GM15510 (cell line): ENCODE data around the gene SUMF1.

Experiments
- POLR2A ChIP-seq: IDR thresholded peaks from 3 replicates; pipeline ENCODE4 v1.6.1; 2011; ENCODE audit warnings: borderline replicate concordance; ENCODE audit not compliant: insufficient read length; ENCODE audit errors: extremely low read depth

SUMF1 gene

DNA sequence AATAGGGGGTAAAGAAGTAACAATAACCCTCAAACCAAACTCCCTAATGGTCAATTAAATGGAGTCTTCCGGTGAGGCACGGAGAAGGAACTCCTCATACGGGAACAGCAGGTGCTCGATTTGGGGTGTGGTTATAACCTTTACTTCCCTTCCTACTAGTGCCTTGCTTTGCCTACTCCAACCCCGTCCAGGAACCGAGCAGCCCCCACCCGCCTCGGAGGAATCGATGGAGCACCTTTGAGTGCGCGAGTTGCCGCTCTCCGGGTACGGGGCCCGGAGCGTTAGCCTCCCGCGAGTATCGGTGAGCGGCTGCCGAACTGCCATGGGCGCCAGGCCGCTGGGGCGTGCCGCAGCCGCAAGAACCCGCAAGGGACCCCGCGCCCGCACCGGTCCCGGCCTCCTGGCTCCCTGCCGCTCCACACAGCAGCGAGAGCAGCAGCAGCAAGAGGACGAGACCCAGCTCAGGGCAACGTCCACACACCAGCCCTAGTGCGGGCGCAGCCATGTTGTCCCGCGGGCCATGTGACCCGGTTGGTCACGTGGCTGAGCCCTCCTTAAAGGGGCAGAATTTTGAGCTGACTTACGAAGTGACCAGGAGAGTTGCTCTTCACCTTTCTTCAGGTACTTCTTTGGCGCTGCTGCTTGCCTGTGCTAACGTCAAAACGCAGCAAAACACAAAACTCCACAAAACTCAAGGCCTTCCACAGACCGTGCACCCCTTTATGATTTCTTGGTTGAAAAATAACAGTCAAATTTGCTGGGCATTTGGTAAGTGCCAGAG, at the start of gene SUMF1:
Gene SUMF1, minus strand, starts transcription at position 529 of the 781 bp plus-strand sequence. Its CDS starts 24 bp downstream, at position 505.
- peak; percentile 81 for TF ChIP-seq POLR2A

GRCh38 chr3:4515916-4516579, 49.0 kb upstream of the SUMF1 start:
- TF ChIP-seq POLR2A: no peak

DNA sequence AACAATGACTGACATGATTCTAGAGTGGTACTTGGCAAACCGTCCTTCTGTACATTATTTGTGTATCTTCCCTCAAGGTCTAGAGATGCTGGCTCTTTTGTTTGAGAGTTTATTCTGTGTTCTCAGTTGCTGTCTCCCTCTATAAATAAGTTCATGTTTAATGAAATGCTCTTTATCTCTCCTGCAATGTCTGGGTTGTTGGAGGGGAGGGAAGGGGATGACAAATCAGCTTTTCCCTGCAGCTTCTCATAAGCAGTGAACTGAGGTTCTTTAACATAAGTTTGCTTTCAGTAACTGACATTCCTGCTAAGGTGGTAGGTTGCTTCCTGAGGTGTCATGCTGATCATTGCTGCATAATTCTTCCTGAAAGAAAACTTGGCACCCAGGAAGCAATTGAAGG, 47.8 kb upstream of the SUMF1 start:
- TF ChIP-seq POLR2A: no peak

DNA sequence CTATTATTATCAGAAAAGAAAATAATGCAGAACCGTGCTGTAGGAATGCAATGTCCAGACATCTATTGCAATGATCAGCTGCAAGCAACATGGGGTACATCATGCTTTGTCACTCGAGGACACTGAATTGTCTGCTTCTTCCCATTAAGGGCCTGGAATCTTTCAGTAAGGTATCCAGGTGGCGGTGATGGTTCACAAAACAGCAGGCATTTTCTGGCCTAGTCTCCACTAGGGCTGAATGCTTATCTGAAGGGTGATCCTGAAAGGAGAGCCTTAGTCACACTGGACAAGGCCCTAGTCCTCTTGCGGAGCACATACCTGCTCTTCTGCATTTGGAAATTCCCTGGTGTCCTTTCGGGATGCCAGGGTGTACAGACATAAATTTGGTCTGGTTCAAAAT, 47.3 kb upstream of the SUMF1 start:
- no peak for TF ChIP-seq POLR2A

DNA sequence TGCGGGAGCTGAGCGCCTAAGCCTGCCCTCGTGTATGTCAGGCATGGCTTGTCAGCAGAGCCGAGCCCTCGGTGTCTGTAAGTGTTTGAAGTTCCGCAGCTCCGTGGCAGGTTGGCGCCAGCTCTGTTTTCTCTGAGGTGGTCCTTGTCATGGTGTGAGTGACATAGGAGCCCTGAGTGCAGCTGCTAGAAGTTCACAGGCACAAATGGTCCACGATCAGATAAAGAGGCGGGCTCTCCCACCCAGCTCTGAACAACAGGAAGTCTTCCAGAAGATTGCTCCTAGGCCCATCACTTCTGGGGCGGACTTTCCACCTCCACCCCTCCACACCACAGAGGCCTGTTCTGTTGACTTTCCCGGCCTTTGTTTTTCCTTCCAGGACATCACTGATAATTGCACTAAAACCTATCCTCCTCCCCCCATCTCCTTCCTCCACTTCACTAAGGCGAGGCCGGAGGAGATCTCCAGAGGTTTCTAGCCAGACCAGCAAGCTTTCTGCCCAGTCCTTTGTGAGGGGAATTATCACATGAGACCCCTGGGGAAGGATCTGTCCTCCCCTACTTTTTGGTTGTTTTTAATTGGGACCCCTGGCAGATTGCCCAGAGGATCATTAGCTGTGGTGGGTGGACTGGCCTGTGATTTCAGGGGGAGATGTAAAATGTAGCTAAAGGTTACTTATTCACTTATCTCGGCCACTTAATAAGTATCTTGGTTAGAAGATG, 46.0 kb upstream of the SUMF1 start:
- TF ChIP-seq POLR2A: no peak

DNA sequence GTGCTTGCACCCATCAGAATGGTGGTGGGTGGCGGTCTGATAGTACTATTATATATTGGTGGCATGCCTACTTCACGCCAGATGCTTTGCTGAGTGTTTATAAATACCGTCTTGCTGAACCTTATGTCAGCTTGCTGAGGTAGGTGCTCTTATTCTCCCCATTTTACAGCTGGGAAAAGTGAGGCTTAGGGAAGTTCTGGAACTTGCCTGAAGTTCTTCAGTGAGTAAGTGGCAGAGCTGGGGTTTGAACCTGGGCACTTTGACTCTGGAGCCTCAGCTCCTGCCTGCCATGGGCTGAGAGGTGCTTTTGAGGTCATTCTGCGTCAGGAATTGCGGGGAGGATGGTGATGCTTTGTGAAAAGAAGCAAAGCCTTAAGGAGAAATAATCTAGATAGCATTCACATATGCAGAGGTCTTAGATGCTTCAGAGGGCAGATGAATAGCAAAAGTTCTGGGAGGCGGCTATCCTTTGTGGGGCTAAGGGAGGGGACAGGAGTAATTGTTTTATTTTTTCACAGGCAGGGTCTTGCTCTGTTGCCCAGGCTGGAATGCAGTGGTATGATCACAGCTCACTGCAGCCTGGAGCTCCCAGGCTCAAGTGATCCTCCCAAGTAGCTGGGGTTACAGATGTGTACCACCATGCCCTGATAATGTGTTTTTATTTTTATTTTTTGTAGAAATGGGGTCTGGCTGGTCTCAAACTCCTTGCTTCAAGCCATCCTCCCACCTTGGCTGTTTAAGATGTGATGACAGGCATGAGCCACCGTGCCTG, 44.6 kb upstream of the SUMF1 start:
- no peak for TF ChIP-seq POLR2A

DNA sequence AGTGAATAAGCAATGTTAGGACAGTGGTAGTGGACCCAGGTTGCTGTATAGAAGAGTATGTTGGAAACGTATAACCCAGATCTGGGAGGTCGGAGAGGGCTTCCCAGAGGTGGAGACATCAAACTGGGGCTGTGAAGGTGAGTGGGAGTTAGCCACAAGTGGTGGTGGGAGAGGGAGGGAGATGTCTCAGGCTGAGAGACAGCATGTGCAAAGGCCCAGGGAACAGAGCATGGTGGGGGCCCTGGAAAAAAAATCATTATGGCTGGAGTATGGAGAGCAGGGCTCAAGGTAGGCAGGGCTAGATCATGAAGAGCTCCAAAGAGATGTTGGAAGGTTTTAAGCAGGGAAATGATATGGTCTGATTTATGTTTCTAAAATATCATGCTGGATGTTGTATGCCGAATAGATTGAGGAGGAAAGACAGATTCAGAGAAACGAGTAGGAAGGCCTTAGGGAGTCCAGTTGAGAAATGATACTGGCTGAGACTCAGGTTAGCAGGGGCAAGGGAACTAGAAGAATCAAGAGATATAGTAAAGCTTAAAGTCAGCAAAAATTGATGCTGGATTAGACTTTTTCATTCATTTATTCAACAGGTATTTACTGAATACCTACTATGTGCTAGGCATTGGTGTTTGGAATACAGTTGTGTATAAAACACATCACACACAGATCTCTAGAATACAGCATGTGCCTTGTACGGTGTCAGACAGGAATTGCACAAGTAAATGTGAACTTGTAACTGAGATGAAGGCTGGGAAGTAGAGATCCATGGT, 43.1 kb upstream of the SUMF1 start:
- no peak for TF ChIP-seq POLR2A

DNA sequence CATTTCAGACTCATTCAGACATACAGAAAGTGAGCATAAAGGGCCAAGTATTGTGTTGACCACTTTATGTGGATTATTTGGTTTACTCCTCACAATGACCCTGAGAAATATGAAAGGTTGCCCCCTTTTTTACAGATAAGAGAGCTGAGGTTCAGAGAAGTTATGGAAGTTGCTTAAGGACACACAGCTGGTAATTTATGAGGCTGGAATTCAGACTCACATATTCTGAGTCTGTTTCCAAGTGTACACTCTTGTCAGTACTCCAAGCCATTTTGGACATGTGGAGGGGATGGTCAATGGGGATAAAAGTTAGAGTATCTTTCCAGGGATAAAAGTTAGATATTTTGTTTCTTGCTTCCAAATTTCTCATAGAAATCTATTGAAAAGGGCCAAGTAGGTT, 42.0 kb upstream of the SUMF1 start:
- no peak for TF ChIP-seq POLR2A

DNA sequence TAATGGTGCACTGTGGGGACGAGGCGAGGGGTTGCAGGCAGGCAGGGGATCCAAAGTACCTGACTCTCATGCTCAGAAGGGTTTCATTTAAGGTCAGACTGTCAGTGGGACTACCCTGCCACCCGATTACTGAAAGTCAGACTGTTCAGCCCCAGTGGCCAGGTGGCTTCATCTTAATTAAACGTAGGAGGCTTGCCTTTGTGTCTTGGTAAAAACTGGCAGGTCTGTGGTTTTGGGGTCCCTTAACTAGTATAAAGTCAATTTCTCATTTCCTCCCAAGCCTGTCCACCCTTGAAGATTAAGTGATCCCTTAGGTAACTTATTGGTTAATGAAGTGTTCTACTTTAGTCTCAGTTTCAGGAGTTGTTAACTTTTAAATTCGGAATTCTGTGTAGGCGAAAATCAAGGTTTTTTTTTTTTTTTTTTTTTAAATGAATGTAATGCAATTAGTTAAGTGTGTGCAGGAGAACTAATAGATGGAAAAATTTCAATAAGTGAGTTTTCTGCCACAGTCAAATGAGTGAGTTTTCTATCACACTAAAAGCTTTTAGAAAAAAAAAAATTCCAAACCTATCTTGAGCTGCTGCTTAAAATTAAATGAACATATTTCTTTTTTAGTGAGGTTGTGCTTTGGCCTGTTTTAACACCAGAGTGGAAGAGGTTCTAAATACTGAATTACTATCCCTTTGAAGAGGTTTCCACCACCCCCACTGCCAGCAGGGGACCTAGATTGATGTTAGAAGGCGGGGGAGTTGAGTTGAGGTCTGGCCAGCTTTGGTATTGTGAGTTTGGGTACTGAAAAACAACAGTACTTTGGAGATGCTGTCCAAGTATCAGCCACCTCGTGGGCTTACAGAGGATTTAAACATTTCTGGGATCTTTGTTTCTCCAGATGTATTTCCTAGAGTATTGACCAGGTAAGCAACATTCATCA, 41.2 kb upstream of the SUMF1 start:
- no peak for TF ChIP-seq POLR2A

- no peak for TF ChIP-seq POLR2A
These were observed 40.0 kb upstream of the SUMF1 start for GRCh38 chr3:4507024-4507596.

DNA sequence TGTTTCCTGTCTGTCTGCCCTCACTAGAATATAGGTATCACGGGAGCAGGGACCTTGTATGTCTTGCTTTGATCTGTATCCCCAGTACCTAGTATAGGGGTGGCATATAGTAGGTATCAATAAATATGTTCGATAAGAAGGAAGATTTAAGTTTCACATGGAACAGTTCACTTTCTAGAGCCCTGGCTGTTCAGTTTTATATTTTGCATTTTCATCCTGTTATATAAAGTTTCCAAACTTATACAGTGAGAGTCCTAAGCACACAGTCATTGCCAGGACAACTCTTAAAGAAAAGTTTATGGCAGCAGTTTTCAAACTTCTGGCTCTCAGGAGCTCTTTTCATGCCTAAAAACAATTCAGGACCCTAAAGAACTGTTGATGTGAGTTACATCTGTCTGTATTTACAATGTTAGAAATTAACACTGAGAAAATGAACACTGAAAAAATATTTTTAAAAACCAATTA, 39.5 kb upstream of the SUMF1 start:
- no peak for TF ChIP-seq POLR2A

DNA sequence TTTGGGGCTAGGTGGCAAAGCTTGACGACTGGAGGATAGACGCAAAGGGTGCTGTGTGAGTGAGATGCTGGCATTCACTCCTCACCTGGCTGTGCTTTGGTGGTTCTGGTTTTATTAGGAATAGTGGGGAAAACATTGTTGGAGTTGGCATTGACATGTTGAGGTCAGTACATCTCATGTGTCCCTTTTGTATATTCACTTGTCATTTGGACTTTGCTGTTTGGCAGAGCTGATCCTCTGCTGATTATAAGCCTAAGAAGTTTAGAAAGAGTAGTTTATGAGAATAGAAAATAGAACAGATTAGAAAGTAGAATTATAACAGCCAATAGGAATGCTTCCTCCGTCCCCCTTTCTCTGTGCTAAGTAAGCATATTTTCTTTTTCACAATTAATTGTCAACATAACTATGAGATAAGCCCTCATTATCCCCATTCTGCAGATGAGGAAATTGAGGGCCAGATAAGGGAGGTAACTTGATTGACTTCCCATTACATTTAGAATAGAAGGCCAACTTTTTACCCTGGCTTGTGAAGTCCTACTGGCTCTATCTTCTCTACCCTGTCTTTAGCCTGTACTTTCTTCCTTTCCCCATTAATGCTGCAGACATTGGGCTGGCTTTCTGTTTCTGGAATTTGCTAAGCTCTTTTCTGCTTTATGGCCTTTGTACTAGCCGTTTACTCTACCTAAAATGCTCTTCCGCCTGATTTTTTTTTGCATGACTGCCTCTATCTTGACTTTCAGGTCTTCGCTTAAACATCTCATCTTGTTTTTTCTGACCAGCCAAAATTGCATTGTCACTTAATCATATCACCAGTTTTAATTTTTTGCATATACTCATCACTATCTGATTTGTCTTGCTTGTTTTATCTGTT, 38.9 kb upstream of the SUMF1 start:
- no peak for TF ChIP-seq POLR2A
